ENCODE results near the gene IKZF1. TPM values are rescaled to one million over a fixed set of nuclear protein-coding genes. Genes with fewer than 3 reads are reported as not detected.
A peak's percentile ranks its signal among the peaks of the same experiment; 100 is the strongest.

Gene IKZF1
- total RNA-seq, 2 donors from 2014 or later: 4.9 to 5.6 TPM

- TF ChIP-seq CTCF (IDR thresholded peaks at IDR 0.05): no peak
- H3K9ac ChIP-seq (ENCODE audit: low read depth in 2 of 2, low read length in 2 of 2): no peak overlapping the region
- no peaks in the 10 kb centered on the region for H3K9me3 ChIP-seq
- no peak overlapping the region for H3K27ac ChIP-seq
- no peaks in the 10 kb centered on the region for H3K27me3 ChIP-seq
- no peak for DNase-seq
- peaks cover 8% of the 10 kb centered on the region for H3K4me1 ChIP-seq
- intact Hi-C loops (cut with DNase I): no loop called here
- no peak overlapping the region for H3K4me3 ChIP-seq
- no peaks in the 10 kb centered on the region for H3K36me3 ChIP-seq
Measured at GRCh38 chr7:50448823-50449222, 144.3 kb downstream of the IKZF1 start.

GRCh38 chr7:50449501-50449880, 145.0 kb downstream of the IKZF1 start:
- no peak for TF ChIP-seq CTCF (IDR thresholded peaks at IDR 0.05)
- H3K27me3 ChIP-seq: no peaks in the 10 kb centered on the region
- no peak overlapping the region for H3K27ac ChIP-seq
- DNase-seq: no peak
- peak overlapping the region; percentile 89 for H3K4me3 ChIP-seq
- peaks cover 8% of the 10 kb centered on the region for H3K4me1 ChIP-seq
- H3K9ac ChIP-seq (ENCODE audit: low read depth in 2 of 2, low read length in 2 of 2): peak overlapping the region; percentile 30 to 63
- intact Hi-C loops (cut with DNase I): no loop called here
- no peaks in the 10 kb centered on the region for H3K36me3 ChIP-seq
- H3K9me3 ChIP-seq: no peaks in the 10 kb centered on the region

- TF ChIP-seq CTCF (IDR thresholded peaks at IDR 0.05): no peak
Measured at GRCh38 chr7:50449881-50450589, 145.5 kb downstream of the IKZF1 start, which contains the start of gene FIGNL1. Gene FIGNL1 (minus strand): TSS chr7:50450350. CDS start chr7:50447287, 3,063 bp downstream.

GRCh38 chr7:50450590-50451032, 146.1 kb downstream of the IKZF1 start:
- H3K27ac ChIP-seq: peak overlapping the region; percentile 30
- H3K9me3 ChIP-seq: no peaks in the 10 kb centered on the region
- TF ChIP-seq CTCF (IDR thresholded peaks at IDR 0.05): no peak
- no peak for DNase-seq
- no peaks in the 10 kb centered on the region for H3K36me3 ChIP-seq
- intact Hi-C loops (cut with DNase I): no loop called here
- peaks cover 8% of the 10 kb centered on the region for H3K4me1 ChIP-seq
- peak overlapping the region; percentile 89 for H3K4me3 ChIP-seq
- H3K9ac ChIP-seq (ENCODE audit: low read depth in 2 of 2, low read length in 2 of 2): peak overlapping the region; percentile 63 to 70
- H3K27me3 ChIP-seq: no peaks in the 10 kb centered on the region

More at GRCh38 chr7:50449881-50450589, 145.5 kb downstream of the IKZF1 start, which contains the start of gene FIGNL1:
- no peaks in the 10 kb centered on the region for H3K9me3 ChIP-seq
- DNase-seq: peak; percentile 82
- intact Hi-C loops (cut with DNase I): no loop called here
- H3K9ac ChIP-seq (ENCODE audit: low read depth in 2 of 2, low read length in 2 of 2): peak within 1 kb of the TSS; percentile 63 to 70
- H3K36me3 ChIP-seq: no peaks in the 10 kb centered on the region
- H3K4me1 ChIP-seq: peaks cover 8% of the 10 kb centered on the region
- peak within 1 kb of the TSS; percentile 30 for H3K27ac ChIP-seq
- peak within 1 kb of the TSS; percentile 89 for H3K4me3 ChIP-seq
- H3K27me3 ChIP-seq: no peaks in the 10 kb centered on the region

Other genes starting within 250 kb of the IKZF1 start
- gene ZPBP, start 211.5 kb upstream of the IKZF1 start, total RNA-seq: not detected
- 10 to 100 TPM in 1 of 2 donors, 1 to 10 TPM in 1; 6.1 to 19.0 TPM for gene FIGNL1, start 145.6 kb downstream of the IKZF1 start, total RNA-seq

All from colonic mucosa (tissue), 4 donors.